CD4-positive, alpha-beta T cell treated with Interleukin-6 for 4 hours (primary cell): ENCODE measurements around the gene PRRT2.

Experiments
- DNase-seq: peaks from one replicate; pipeline ENCODE4 v3.0.0-alpha.2; 2020; ENCODE audit warnings: mixed read lengths

The PRRT2 gene

DNA sequence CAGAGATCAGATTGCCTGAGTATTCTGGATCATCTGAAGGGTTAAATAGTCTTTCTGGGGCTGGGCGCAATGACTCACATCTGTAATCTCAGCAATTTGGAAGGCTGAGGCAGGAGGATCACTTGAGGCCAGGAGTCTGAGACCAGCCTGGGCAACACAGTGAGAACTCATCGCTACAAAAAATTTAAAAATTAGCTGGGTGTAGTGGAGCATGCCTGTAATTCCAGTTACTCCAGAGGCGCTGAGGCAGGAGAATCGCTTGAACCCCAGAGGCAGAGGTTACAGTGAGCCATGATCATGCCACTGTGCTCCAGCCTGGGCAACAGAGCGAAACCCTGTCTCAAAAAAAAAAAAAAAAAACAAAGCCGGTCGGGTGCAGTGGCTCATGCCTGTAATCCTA, 23.9 kb downstream of the PRRT2 start:
- no peak for DNase-seq

DNA sequence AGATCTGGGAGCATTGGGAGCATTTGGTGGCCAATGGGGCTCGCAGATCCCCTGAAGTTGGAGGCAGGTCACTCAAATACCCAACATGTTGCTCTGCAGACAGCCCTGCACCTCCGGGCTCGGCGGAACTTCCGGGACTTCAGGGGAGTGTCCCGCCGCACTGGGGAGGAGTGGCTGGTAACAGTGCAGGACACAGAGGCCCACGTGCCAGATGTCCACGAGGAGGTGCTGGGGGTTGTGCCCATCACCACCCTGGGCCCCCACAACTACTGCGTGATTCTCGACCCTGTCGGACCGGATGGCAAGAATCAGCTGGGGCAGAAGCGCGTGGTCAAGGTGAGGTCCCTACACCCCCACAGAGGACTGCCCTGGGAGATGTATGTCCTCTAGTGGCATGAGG, 24.6 kb downstream of the PRRT2 start:
- no peak for DNase-seq

DNA sequence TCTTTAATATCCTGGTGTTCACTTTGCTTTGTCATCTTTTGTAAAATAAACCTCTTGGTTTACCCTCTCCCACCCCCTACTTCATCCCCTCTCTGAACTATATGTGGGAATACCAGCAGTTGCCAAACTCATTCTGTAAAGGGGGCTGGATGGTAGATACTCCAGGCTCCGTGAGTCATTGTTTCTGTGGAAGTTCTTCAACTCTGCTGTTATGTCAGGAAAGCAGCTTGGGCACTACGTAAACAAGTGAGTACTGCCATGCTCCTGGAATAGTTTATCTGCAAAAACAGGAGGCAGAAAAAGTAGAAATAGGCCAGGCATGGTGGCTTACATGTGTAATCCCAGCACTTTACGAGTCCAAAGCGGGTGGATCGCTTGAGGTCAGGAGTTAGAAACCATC, 25.8 kb downstream of the PRRT2 start:
- DNase-seq = no peak

DNA sequence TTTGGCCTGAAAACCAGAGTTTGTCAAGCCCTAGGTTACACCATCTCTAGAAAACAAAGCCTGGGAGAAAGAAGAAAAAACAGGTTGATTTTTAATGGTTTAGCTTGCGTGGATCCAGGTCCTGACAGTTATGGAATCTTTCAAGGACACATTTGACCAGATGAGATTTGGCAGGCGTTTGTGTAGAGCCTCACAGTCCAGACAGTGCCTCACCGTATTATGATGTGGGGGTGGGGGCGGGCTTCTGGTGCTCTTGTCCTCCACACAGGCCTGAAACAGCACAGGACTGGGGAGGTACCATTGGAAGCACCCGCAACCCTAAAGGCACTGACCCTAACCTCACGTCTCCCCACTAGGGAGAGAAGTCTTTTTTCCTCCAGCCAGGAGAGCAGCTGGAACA, 27.8 kb downstream of the PRRT2 start:
- no peak for DNase-seq

DNA sequence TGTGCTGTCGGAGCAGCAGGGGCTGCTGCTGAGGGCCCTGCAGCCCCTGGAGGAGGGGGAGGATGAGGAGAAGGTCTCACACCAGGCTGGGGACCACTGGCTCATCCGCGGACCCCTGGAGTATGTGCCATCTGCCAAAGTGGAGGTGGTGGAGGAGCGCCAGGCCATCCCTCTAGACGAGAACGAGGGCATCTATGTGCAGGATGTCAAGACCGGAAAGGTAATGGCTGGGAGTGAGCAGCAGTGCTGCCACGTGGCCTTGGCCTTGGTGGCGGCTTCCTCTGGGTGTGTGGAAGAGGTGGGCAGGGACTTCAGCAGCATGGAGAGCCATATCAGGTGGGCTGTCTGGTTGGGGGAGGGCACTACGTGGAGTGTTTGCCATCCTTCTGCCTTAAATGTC, 28.2 kb downstream of the PRRT2 start:
- DNase-seq = no peak

DNA sequence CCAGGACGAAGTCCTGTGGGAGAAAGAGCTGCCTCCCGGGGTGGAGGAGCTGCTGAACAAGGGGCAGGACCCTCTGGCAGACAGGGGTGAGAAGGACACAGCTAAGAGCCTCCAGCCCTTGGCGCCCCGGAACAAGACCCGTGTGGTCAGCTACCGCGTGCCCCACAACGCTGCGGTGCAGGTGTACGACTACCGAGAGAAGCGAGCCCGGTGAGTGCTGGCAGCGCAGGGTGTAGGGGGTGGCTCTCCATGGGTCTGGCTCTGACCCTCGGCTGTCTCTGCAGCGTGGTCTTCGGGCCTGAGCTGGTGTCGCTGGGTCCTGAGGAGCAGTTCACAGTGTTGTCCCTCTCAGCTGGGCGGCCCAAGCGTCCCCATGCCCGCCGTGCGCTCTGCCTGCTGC, 29.6 kb downstream of the PRRT2 start:
- no peak for DNase-seq

DNA sequence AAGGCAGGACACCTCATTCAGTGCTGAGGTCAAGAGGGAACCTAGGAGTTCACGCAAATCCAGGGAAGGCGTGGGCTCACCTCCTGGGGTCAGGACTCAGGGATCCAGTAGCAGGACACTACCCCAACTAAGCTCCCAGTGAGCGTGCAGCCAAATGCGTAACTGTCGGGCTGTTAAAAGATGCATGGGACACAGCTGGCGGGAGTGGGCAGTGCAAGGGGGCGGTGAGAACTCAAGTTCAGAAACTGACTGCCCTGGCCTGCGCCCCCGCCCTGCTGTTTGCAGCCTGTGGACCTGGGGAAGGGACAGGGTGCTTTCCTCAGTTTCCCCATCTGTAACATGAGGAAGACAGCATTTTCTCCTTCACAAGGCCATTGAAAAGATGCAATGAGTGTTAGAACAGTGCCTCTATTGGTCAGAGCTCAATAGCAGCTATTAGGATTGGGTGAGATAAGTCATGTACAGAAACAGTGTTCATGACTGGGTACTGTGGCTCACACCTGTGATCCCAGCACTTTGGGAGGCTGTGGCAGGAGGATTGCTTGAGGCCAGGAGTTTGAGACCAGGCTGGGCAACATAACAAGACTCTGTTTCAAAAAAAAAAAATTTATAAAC, 30.8 kb downstream of the PRRT2 start:
- no peak for DNase-seq

DNA sequence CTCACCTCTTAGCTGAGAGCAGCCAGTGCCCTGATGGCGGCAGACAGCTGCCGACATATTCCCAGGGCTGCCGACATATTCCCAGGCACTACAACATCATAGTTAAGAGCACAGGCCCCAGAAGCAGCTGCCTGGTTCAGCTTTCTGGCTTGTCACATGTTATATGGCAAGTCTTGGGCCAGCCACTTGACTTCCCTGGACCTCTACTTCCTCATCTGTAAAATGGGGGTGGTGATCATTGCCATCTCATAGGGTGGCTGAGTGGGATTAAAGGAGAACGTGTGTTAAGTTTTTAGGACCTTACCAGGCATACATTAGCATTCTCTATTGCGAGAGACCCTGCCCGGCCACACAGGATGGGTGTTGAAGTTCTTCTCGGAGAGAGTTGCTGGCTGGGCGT, 31.9 kb downstream of the PRRT2 start:
- DNase-seq = no peak

DNA sequence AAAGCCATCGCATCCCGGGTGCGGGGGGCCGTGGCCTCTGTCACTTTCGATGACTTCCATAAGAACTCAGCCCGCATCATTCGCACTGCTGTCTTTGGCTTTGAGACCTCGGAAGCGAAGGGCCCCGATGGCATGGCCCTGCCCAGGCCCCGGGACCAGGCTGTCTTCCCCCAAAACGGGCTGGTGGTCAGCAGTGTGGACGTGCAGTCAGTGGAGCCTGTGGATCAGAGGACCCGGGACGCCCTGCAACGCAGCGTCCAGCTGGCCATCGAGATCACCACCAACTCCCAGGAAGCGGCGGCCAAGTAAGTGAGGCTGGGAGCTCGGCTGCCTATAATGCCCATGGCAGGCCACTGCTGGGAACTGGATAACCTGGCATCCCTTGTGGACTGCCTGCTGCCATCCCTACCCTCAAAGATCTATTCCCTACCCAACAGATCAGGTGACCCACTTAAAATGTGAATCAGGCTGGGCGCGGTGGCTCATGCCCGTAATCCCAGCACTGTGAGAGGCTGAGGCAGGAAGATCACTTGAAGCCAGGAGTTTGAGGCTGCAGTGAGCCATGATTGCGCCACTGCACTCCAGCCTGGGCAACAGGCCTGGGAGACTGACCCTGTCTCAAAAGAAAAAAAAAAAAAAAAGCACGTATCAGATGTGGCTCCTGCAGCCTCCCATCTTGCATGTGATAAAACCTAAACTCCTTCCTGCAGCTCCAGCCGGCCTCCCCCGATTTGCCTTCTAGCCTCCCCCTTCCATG, 32.8 kb downstream of the PRRT2 start:
- no peak for DNase-seq

DNA sequence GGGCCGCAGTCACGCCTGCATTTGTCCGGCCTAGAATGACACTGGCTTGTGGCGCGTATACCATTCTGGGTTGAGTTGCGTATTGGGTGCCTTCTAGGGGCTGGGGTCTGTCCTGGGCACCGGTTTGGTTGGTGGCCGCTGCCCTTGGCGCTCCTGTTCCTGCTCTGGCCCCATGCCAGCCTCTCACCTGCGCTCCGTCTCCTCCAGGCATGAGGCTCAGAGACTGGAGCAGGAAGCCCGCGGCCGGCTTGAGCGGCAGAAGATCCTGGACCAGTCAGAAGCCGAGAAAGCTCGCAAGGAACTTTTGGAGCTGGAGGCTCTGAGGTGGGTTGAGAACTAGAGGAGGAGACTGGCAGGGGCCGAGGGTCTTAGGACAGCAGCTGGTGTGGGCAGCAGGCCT, 33.7 kb downstream of the PRRT2 start:
- DNase-seq = no peak

DNA sequence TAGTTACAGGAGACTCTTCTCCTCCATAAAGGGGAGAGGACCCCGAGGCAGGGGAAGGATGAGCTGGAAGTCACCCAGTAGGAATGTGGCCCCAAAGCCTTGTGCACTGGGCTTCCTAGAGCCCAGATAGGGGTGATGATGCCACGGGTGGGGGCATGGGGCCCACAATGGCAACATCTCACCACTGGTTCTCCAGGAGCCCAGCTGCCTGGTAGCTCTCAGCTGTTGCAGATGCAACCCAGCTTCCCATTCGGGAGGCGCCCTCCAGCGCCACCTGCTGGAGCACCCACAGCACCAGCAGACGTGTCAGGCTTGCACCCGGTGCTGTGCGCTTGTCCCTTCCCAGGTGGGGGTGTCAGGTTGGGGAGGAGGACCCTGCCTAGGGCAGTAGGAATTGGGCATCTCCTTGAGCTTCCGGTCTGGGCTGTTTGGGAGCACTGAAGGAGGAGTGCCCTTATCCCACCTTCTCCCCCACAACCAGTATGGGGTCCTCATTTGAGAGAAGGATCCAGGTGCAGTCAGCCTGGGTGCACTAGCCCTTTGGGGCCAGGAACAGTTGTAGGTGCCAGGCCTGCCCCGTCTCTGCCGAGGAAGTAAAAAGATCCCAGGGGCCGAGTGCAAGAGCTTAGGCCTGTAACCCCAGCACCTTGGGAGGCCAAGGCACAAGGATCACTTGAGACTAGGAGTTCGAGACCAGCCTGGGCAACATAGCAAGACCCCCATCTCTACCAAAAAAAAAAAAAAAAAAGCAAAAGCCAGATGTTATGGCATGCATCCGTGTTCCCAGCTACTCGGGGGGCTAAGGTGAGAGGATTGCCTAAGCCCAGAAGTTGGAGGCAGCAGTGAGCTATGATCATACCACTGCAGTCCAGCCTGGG, 36.7 kb downstream of the PRRT2 start:
- DNase-seq = peak; percentile 91

DNA sequence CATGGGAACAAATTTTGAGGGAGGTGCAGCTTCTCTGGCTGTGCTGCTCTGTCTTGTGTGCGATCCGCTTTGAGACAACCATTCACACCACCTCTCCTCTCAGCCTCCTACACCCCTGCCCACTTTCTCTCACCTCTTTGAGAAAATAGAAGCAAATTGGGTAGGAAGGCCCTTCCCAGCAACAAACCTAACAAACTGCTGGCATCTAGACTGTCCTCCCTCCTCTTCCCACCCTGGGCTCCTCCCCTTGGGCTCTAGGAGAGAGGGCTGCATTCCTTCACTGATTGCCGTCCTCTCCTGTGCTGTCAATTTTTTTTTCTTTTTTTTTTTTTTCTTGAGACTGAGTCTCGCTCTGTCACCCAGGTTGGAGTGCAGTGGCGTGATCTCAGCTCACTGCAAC, 37.5 kb downstream of the PRRT2 start:
- no peak for DNase-seq

DNA sequence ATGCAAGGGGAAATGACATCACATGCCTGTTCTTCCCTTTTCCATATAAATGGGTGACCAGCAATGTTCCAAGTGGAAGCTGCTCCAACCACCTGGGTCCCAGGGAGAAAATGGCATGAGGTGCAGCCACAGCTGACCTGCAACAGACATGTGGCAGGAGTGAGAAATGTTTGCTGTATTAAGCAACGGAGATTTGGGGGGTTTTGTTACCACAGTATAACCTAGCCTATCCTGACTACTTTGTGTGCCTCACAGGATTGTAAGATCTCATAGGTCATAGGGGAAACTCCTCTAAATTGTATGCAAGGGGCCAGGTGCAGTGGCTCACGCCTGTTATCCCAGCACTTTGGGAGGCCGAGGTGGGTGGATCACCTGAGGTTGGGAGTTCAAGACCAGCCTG, 39.0 kb downstream of the PRRT2 start:
- no peak for DNase-seq

DNA sequence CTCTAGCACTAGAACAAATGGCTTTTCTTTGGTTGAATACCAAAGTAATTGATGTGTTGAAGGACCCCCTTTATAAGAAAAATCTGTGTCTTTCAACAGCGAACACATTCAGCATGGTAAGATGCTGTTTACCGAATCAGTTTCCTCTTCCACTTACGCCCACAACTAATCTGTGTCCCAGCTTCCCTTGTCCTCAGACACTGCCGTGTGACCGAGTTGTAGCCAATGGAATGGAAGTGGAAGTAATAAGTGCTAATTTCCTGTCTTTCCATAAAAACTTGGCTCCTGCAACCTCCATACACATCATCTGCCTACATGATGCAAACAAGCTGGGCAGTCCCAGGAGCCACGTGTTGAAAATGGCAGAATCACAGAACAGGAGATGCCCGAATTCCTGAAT, 40.7 kb downstream of the PRRT2 start:
- no peak for DNase-seq

DNA sequence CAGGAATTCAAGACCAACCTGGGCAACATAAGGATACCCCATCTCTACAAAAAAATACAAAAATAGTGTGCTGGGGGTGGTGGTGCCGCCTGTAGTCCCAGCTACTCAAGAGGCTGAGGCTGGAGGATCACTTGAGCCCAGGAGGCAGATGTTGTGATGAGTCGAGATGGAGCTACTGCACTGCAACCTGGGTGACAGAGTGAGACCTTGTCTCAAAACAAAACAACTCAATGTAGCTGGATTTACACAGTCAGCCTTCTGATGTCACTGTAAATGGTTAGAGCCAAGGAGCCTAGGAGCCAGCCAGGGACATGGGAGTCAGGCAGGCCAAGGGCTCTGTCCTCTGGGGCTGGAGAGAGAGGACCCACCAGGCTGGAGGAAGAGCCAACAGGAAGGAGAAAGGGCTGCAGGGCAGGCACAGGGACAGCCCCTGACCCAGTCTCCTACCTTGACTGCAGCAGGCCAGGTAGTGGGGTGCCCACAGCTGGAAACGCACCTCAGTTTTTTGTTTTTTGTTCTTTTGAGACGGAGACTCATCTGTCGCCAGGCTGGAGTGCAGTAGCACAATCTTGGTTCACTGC, 42.6 kb downstream of the PRRT2 start:
- DNase-seq = no peak

DNA sequence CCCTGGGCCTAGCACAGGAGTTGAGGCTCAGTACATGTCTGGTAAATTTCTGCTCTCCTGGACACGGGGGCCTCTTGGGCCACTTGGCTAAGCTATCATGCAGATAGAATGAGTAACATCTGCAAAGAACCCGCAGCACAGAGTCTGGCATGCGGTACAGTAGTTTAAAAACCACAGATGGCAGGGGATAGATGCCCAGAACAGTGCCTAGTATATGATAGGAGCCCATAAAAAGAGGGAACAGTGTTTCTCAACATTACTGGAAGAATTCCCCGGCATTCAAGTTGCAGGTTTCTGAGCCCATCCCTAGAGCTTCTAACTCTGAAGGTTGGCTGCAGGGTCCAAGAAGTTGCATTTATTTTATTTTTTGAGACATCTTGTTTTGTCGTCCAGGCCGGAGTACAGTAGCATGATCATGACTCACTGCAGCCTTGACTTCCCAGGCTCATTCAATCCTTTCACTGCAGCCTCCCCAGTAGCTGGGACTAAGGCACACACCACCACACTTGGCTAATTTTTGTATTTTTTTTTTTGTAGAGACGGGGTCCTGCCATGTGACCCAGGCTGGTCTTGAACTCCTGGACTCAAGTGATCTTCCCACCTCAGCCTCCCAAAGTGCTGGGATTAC, 45.3 kb downstream of the PRRT2 start:
- no peak for DNase-seq

DNA sequence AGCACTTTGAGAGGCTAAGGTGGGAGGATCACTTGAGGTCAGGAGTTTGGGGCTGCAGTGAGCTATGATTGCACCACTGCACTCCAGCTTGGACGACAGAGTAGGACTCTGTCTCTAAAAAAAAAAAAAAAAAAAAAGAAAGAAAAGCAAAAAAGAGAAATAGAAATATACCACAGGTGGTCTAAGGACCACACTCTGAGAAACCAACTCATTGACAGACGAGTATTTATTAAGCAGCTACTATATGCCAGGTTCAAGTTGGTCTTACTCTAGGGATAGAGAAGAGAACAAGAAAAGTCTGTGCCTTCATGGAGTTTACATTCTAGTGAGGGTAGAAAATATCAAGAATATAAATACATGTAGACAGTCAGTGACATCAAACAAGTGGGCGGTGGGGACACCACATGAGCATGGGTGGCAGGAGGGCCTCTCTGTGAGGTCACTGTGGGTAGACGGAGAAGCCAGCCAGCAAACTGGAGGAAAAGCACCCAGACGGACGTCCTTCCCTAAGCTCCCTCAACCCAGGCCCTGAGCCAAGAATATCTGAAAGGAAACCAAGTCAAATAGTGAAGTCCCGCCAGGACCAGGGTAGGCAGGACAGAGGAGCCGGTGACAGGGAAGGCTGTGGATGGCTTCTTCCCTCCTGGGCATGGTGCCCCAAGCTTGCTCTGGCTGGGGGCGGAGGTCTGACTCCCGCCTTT, 46.3 kb downstream of the PRRT2 start:
- no peak for DNase-seq

DNA sequence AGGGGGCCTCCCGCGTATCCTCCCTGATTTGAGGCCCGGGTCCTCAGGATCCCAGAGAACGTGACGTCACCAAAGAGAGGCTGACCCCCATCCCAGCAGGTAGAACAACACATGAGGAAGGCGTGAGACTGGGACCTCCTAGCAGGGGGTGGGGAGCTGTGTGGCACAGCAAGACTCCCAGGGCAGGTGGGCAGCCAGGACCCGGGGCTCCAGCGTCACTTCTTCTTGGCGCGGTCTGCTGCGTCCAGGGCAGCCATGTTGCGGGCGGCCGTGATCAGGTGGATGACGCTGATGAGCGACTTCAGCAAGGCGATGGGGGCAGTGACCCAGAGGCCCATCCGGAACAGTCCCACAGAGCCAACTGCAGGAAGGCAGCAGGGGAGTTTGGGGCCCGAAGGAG, 47.0 kb downstream of the PRRT2 start:
- no peak for DNase-seq

DNA sequence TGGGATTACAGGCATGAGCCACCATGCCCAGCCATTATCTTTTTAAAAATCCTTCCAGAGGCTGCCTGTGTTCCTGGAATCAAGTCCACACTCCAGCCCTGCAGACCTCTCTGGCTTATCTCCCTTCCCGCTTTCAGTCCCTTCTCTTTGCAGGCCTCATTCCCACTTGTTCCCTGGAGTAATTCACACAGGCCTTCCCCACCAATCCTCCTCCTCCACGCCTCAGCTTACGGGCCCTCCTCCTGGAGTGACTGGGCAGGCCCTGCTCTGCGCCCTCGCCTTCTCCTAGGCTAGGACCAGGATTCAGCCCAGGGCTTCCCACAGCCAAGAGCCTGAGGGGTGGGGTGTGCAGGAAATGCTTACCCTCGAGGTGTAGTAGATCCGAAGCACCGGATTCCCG, 48.2 kb downstream of the PRRT2 start:
- no peak for DNase-seq

DNA sequence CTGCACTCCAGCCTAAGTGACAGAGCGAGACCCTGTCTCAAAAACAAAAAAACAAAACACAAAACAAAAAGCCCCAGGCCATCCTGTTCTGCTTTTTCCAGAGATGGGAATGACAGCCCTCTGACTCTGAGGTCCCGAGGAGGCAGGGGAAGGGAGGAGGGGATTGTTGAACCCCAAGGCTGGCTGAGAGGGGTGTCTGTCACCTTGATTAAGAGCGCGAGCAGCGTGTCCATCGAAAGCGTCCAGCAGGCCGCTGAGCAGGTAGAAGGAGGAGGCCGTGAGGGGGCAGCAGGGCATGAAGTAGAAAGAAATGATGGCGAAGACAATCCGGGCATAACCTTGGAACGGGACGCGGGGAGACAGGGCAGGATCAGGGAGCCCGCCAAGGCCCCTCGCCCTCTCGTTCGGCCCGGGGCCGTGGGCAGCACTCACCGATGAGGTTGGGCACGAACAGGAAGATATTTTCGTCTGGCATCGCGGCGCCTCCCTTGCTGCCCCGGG, 50.4 kb downstream of the PRRT2 start:
- DNase-seq = no peak

DNA sequence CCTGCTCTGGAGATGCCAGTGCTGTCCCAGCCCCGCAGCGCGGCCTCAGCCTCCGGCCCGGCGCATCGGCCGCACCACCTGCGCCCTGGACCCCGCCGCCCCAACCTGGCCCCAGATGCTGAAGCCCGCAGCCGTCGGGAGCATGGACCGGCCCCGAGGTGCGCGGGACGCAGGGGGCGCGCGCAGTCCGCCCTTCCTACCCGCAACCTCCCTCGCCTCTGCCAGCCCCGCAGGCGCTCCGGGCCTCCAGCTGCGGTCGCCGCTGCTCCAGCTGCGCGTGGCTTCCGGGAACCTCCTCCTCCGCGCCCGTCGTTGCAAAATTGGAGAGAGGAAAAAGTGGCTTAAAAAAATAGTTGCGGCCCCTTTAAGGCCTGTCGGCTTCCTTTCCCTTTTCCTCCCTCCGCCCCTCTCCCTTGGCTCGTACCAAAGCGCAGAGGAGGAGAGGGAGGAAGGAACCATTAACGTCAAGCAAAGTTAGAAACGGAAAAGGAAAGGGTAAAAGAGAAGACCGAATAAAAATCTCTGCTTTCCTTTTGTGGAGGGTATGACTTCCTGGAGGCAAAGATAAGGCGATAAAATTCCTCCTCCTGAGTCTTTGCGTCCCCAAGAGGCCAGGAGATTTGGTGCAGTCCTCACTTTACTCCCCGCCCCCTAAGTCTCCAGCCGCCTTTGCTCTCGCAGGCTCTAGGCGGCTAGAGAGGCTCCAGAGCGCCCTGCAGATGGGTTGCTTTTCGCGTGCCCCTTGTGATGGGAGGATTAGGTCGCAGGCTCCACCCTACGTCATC, 51.1 kb downstream of the PRRT2 start, which contains the start of gene CDIPT:
Gene CDIPT, minus strand, starts transcription at position 343 of the 785 bp plus-strand sequence. CDS start 369 bp downstream, outside the sequence.
- DNase-seq = peak; percentile 95
